Cardiac muscle cell (in vitro differentiated cells and primary cell): Measurements from ENCODE around the gene PCDHA12. TPM values are rescaled to one million over a fixed set of nuclear protein-coding genes. Genes with fewer than 3 reads are reported as not detected.
"Not testable (repeated sequence)": the region's sequence is repeated elsewhere in the genome, so short reads cannot be mapped to it uniquely, and the experiment has no call there.

ENCODE experiments used
- DNase-seq, 2 donors: peaks; one replicate each; pipeline versions ENCODE4 v3.0.0 to v3.0.0-alpha.2; 2010 to 2017; ENCODE audit warnings: low read depth in 1 of 2, low spot score in 1 of 2
- H3K27ac ChIP-seq: fragments of 200-600 bp; sonication (generic); 2 replicates; pipeline ENCODE4 v1.5.1; 2016
- H3K27me3 ChIP-seq: fragments of 200-600 bp; sonication (generic); 2 replicates; pipeline ENCODE4 v1.6.0; 2016; ENCODE audit warnings: control low read depth
- H3K36me3 ChIP-seq: fragments of 200-600 bp; sonication (generic); 2 replicates; pipeline ENCODE4 v1.5.1; 2016; ENCODE audit warnings: control low read depth
- H3K4me1 ChIP-seq: fragments of 200-600 bp; sonication (generic); 2 replicates; pipeline ENCODE4 v1.8.1; 2017; ENCODE audit warnings: low read depth, mild to moderate bottlenecking, mixed run types
- H3K4me3 ChIP-seq: fragments of 200-600 bp; sonication (generic); 2 replicates; pipeline ENCODE4 v1.5.1; 2016; ENCODE audit warnings: mild to moderate bottlenecking
- H3K9me3 ChIP-seq: fragments of 200-600 bp; sonication (generic); 2 replicates; pipeline ENCODE4 v1.5.1; 2017; ENCODE audit warnings: low read depth, mild to moderate bottlenecking, control low read depth
- polyA plus RNA-seq: library from polyadenylated mRNA; unstranded; fragments of >200 nt; fragmentation: Nextera tagmentation; extraction: Ambion mirVana; gene quantifications from 2 replicates; pipeline ENCODE4 v1.2.1, GENCODE V29; 2016
- total RNA-seq: library from RNA; depleted of rRNA; stranded (reverse); fragments of >200 nt; gene quantifications from 2 replicates; pipeline ENCODE4 v1.2.3, GENCODE V29; 2016
- TF ChIP-seq, protein P1 (sequence below): IDR thresholded peaks from 2 replicates; pipeline ENCODE4 v1.5.1; 2012; ENCODE audit warnings: low read depth, mild to moderate bottlenecking, low read length

The PCDHA12 gene
- total and polyA plus RNA-seq, 2 experiments from 2014 or later = 1.7 to 10.5 TPM

DNA sequence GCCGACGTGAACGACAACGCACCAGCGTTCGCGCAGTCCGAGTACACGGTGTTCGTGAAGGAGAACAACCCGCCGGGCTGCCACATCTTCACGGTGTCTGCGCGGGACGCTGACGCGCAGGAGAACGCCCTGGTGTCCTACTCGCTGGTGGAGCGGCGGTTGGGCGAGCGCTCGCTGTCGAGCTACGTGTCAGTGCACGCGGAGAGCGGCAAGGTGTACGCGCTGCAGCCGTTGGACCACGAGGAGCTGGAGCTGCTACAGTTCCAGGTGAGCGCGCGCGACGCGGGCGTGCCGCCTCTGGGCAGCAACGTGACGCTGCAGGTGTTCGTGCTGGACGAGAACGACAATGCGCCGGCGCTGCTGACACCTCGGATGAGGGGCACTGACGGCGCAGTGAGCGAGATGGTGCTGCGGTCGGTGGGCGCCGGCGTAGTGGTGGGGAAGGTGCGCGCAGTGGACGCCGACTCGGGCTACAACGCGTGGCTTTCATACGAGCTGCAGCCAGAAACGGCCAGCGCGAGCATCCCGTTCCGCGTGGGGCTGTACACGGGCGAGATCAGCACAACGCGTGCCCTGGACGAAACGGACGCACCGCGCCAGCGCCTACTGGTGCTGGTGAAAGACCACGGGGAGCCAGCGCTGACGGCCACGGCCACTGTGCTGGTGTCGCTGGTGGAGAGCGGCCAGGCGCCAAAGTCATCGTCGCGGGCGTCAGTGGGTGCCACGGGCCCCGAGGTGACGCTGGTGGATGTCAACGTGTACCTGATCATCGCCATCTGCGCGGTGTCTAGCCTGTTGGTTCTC lies 25.1 kb upstream of the PCDHA12 start:
- H3K36me3 ChIP-seq, H3K9me3 ChIP-seq, H3K27me3 ChIP-seq, H3K4me3 ChIP-seq, DNase-seq, H3K4me1 ChIP-seq, H3K27ac ChIP-seq: not testable (repeated sequence)

DNA sequence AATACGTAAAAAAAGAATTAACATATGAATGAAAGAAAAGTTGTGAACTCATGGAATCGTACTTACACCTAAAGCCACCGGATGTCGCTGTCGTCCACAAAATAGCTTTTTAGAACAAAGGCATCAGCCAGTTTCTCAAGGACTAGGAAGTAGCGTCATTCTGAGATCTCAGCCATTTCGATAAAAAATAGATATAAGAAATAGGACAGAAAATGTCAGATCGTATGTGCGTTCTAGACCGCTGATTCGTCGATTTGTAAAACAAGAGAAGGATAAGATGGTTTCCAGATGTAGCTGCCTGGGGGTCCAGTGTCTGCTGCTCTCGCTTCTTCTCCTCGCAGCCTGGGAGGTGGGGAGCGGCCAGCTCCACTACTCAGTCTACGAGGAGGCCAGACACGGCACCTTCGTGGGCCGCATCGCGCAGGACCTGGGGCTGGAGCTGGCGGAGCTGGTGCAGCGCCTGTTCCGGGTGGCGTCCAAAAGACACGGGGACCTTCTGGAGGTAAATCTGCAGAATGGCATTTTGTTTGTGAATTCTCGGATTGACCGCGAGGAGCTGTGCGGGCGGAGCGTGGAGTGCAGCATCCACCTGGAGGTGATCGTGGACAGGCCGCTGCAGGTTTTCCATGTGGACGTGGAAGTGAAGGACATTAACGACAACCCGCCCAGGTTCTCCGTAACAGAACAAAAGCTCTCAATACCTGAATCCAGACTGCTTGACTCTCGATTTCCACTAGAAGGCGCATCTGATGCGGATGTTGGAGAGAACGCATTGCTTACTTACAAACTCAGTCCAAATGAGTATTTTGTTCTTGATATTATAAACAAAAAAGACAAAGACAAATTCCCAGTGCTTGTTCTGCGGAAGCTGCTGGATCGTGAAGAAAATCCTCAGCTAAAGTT lies 19.1 kb upstream of the PCDHA12 start, which contains the start of gene PCDHA10:
Gene PCDHA10 (plus strand): TSS at position 126 of the 903 bp plus-strand sequence. CDS start 152 bp downstream, at position 278.
- peak in 1 of 2 donors; percentile 74 for DNase-seq
- TF ChIP-seq, protein P1, sequence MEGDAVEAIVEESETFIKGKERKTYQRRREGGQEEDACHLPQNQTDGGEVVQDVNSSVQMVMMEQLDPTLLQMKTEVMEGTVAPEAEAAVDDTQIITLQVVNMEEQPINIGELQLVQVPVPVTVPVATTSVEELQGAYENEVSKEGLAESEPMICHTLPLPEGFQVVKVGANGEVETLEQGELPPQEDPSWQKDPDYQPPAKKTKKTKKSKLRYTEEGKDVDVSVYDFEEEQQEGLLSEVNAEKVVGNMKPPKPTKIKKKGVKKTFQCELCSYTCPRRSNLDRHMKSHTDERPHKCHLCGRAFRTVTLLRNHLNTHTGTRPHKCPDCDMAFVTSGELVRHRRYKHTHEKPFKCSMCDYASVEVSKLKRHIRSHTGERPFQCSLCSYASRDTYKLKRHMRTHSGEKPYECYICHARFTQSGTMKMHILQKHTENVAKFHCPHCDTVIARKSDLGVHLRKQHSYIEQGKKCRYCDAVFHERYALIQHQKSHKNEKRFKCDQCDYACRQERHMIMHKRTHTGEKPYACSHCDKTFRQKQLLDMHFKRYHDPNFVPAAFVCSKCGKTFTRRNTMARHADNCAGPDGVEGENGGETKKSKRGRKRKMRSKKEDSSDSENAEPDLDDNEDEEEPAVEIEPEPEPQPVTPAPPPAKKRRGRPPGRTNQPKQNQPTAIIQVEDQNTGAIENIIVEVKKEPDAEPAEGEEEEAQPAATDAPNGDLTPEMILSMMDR = no peak
- Histone ChIP-seq H3K4me1 (no peaks in the 10 kb centered on the region), H3K4me3 (peak within 1 kb of the TSS; percentile 71), H3K27me3 (no peaks in the 10 kb centered on the region), H3K36me3 (no peaks in the 10 kb centered on the region), H3K9me3 (no peaks in the 10 kb centered on the region), H3K27ac (peak within 1 kb of the TSS; percentile 24)

DNA sequence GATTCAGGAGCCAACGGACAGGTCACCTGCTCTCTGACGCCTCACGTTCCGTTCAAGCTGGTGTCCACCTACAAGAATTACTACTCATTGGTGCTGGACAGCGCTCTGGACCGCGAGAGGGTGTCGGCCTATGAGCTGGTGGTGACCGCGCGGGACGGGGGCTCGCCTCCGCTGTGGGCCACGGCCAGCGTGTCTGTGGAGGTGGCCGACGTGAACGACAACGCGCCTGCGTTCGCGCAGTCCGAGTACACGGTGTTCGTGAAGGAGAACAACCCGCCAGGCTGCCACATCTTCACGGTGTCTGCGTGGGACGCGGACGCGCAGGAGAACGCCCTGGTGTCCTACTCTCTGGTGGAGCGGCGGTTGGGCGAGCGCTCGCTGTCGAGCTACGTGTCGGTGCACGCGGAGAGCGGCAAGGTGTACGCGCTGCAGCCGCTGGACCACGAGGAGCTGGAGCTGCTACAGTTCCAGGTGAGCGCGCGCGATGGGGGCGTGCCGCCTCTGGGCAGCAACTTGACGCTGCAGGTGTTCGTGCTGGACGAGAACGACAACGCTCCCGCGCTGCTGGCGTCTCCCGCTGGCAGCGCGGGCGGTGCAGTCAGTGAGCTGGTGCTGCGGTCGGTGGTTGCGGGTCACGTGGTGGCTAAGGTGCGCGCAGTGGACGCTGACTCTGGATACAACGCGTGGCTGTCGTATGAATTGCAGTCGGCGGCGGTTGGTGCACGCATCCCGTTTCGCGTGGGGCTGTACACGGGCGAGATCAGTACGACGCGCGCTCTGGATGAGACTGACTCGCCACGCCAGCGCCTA lies 17.7 kb upstream of the PCDHA12 start:
- H3K27me3 ChIP-seq = no peaks in the 10 kb centered on the region
- H3K36me3 ChIP-seq = no peaks in the 10 kb centered on the region
- no peak for DNase-seq
- H3K4me1 ChIP-seq = no peaks in the 10 kb centered on the region
- H3K9me3 ChIP-seq = no peaks in the 10 kb centered on the region
- no peak overlapping the region for H3K4me3 ChIP-seq
- no peak overlapping the region for H3K27ac ChIP-seq
- TF ChIP-seq, protein P1 = no peak

DNA sequence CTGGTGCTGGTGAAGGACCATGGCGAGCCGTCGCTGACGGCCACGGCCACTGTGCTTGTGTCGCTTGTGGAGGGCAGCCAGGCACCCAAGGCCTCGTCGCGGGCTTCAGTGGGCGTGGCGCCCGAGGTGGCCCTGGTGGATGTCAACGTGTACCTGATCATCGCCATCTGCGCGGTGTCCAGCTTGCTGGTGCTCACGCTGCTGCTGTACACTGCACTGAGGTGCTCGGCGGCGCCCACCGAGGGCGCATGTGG lies 17.2 kb upstream of the PCDHA12 start:
- no peak overlapping the region for H3K27ac ChIP-seq
- no peaks in the 10 kb centered on the region for H3K9me3 ChIP-seq
- no peaks in the 10 kb centered on the region for H3K4me1 ChIP-seq
- H3K4me3 ChIP-seq = no peak overlapping the region
- H3K36me3 ChIP-seq = no peaks in the 10 kb centered on the region
- H3K27me3 ChIP-seq = no peaks in the 10 kb centered on the region
- DNase-seq = no peak
- TF ChIP-seq, protein P1 = no peak

DNA sequence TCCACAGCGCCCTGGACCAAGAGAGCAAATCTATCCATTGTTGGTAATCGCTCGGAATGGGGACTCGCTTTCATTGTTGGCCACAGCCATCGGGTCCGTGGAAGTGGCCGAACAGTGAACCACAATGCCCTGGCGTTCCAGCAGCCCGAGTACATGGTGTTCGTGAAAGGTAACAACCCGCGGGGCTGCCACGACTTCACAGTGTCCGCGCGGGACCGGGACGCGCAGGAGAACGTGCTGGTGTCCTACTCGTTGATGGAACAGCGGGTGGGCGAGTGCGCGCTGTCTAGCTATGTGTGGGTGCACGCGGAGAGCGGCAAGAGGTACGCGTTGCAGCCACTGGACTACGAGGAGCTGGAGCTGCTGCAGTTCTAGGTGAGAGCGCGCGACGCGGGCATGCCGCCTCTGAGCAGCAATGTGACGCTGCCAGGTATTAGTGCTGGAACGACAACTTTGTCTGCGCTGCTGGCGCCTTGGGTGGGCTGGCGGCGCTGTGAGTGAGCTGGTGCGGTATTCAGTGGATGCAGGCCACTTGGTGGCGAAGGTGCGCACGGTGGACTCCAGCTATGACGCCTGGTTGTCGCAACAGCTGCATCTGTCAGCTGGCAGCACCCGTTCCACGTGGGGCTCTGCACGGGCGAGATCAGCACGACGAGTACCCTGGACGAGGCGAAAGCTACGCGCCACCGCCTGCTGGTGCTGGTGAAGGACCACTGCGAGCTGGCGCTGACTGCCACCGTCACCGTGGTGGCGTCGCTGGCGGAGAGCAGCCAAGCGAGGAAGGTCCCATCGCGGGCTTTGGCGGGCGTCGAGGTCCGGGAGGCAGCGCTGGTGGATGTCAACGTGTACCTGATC lies 12.4 kb upstream of the PCDHA12 start:
- TF ChIP-seq, protein P1 = no peak
- Histone ChIP-seq H3K4me3 (no peak overlapping the region), H3K27ac (no peak overlapping the region), H3K27me3 (no peaks in the 10 kb centered on the region), H3K36me3 (no peaks in the 10 kb centered on the region), H3K4me1 (no peaks in the 10 kb centered on the region), H3K9me3 (no peaks in the 10 kb centered on the region)
- DNase-seq = no peak
